HEK293 (cell line): ENCODE measurements around the gene NEU3.
A peak's percentile ranks its signal among the peaks of the same experiment; 100 is the strongest.

Experiments used
- CTCF ChIA-PET: fragments of 350-600 bp; formaldehyde crosslinking; extraction: SDS; loops from one replicate; lab custom pipeline; 2021; ENCODE audit warnings: antibody characterized with exemption; lab: Yijun Ruan, JAX
- POLR2A ChIA-PET: fragments of 300-600 bp; formaldehyde crosslinking; extraction: SDS; loops from one replicate; lab custom pipeline; 2020; ENCODE audit warnings: antibody characterized with exemption, inconsistent platforms; lab: Yijun Ruan, JAX
- H3K27ac ChIP-seq: fragments of 200-500 bp; sonication (Bioruptor generic); 2 replicates; pipeline ENCODE4 v1.5.1; 2014; ENCODE audit warnings: low read depth, low read length, control low read depth, inconsistent platforms; ENCODE audit errors: extremely low read depth
- H3K36me3 ChIP-seq, 2 experiments: fragments of 200-500 bp in 1 of 2; sonication (Bioruptor generic) in 1 of 2; 1 replicate in 1 of 2; 2 replicates in 1 of 2; pipeline ENCODE4 v1.5.1; 2014 to 2017; ENCODE audit warnings: inconsistent platforms in 2 of 2, low read length in 2 of 2; ENCODE audit not compliant: control insufficient read depth in 2 of 2, insufficient read depth in 1 of 2
- H3K4me1 ChIP-seq: fragments of 200-500 bp; sonication (Bioruptor generic); 2 replicates; pipeline ENCODE4 v1.5.1; 2014; ENCODE audit warnings: mild to moderate bottlenecking, low read length, inconsistent platforms; ENCODE audit not compliant: control insufficient read depth, insufficient read depth
- H3K4me3 ChIP-seq: 2 replicates; pipeline ENCODE4 v1.5.1; 2011; ENCODE audit warnings: low read depth, mild to moderate bottlenecking, control low read depth, low read length, moderate library complexity
- H3K9me3 ChIP-seq: fragments of 200-500 bp; sonication (Bioruptor generic); 2 replicates; pipeline ENCODE4 v1.5.1; 2014; ENCODE audit warnings: low read depth, low read length, inconsistent platforms; ENCODE audit not compliant: control insufficient read depth, insufficient read depth
- EGR2 ChIP-seq: fragments of 450-650 bp; formaldehyde crosslinking; IDR thresholded peaks from 2 replicates; pipeline ENCODE4 v1.5.1; 2016; ENCODE audit warnings: low read depth, missing biosample characterization, missing genetic modification characterization
- KLF10 ChIP-seq: fragments of 450-650 bp; IDR thresholded peaks from 2 replicates; pipeline ENCODE4 v1.5.1; 2018; ENCODE audit warnings: missing biosample characterization, mild to moderate bottlenecking, missing genetic modification characterization
- MYNN ChIP-seq: fragments of 450-650 bp; formaldehyde crosslinking; IDR thresholded peaks from 2 replicates; pipeline ENCODE4 v1.5.1; 2016; ENCODE audit warnings: missing biosample characterization, missing genetic modification characterization, borderline replicate concordance
- SP2 ChIP-seq: fragments of 450-650 bp; formaldehyde crosslinking; IDR thresholded peaks from 2 replicates; pipeline ENCODE4 v1.5.1; 2016; ENCODE audit warnings: missing biosample characterization, missing genetic modification characterization
- ZBTB20 ChIP-seq: fragments of 450-650 bp; formaldehyde crosslinking; IDR thresholded peaks from 2 replicates; pipeline ENCODE4 v1.5.1; 2016; ENCODE audit warnings: missing biosample characterization, missing genetic modification characterization
- ZBTB49 ChIP-seq: fragments of 450-650 bp; formaldehyde crosslinking; IDR thresholded peaks from 2 replicates; pipeline ENCODE4 v1.5.1; 2016; ENCODE audit warnings: missing biosample characterization, missing genetic modification characterization, low read depth
- ZBTB7A ChIP-seq: fragments of 450-650 bp; formaldehyde crosslinking; IDR thresholded peaks from 2 replicates; pipeline ENCODE4 v1.5.1; 2016; ENCODE audit warnings: low read depth, missing biosample characterization, missing genetic modification characterization
- ZBTB8A ChIP-seq: fragments of 450-650 bp; formaldehyde crosslinking; IDR thresholded peaks from 2 replicates; pipeline ENCODE4 v1.5.1; 2016; ENCODE audit warnings: missing biosample characterization, missing genetic modification characterization
- ZFP3 ChIP-seq: fragments of 450-650 bp; formaldehyde crosslinking; IDR thresholded peaks from 2 replicates; pipeline ENCODE4 v1.5.1; 2016; ENCODE audit warnings: low read depth, missing biosample characterization, missing genetic modification characterization
- ZFP41 ChIP-seq: fragments of 450-650 bp; formaldehyde crosslinking; IDR thresholded peaks from 2 replicates; pipeline ENCODE4 v1.5.1; 2016; ENCODE audit warnings: missing biosample characterization, missing genetic modification characterization, borderline replicate concordance
- ZFP69B ChIP-seq: fragments of 450-650 bp; formaldehyde crosslinking; IDR thresholded peaks from 2 replicates; pipeline ENCODE4 v1.5.1; 2016; ENCODE audit warnings: missing biosample characterization, missing genetic modification characterization
- ZNF10 ChIP-seq: fragments of 450-650 bp; formaldehyde crosslinking; IDR thresholded peaks from 2 replicates; pipeline ENCODE4 v1.5.1; 2017; ENCODE audit warnings: missing biosample characterization, missing genetic modification characterization
- ZNF148 ChIP-seq: fragments of 450-650 bp; formaldehyde crosslinking; IDR thresholded peaks from 2 replicates; pipeline ENCODE4 v1.5.0; 2017; ENCODE audit warnings: missing biosample characterization, missing genetic modification characterization, borderline replicate concordance
- ZNF155 ChIP-seq: fragments of 450-650 bp; formaldehyde crosslinking; IDR thresholded peaks from 2 replicates; pipeline ENCODE4 v1.5.1; 2016; ENCODE audit warnings: missing biosample characterization, missing genetic modification characterization
- ZNF16 ChIP-seq: fragments of 450-650 bp; formaldehyde crosslinking; IDR thresholded peaks from 2 replicates; pipeline ENCODE4 v1.5.1; 2016; ENCODE audit warnings: low read depth, missing biosample characterization, missing genetic modification characterization
- ZNF24 ChIP-seq: fragments of 450-650 bp; formaldehyde crosslinking; IDR thresholded peaks from 2 replicates; pipeline ENCODE4 v1.5.1; 2016; ENCODE audit warnings: missing biosample characterization, missing genetic modification characterization
- ZNF354C ChIP-seq: fragments of 450-650 bp; formaldehyde crosslinking; IDR thresholded peaks from 2 replicates; pipeline ENCODE4 v1.5.1; 2016; ENCODE audit warnings: missing biosample characterization, missing genetic modification characterization, low read depth, borderline replicate concordance
- ZNF423 ChIP-seq: fragments of 450-650 bp; formaldehyde crosslinking; IDR thresholded peaks from 2 replicates; pipeline ENCODE4 v1.5.1; 2016; ENCODE audit warnings: missing biosample characterization, missing genetic modification characterization
- ZNF488 ChIP-seq: fragments of 450-650 bp; formaldehyde crosslinking; IDR thresholded peaks from 2 replicates; pipeline ENCODE4 v1.5.1; 2016; ENCODE audit warnings: missing biosample characterization, missing genetic modification characterization
- ZNF521 ChIP-seq: fragments of 450-650 bp; formaldehyde crosslinking; IDR thresholded peaks from 2 replicates; pipeline ENCODE4 v1.5.1; 2017; ENCODE audit warnings: missing biosample characterization, mild to moderate bottlenecking, missing genetic modification characterization
- ZNF571 ChIP-seq: fragments of 450-650 bp; formaldehyde crosslinking; IDR thresholded peaks from 2 replicates; pipeline ENCODE4 v1.5.0; 2017; ENCODE audit warnings: missing biosample characterization, missing genetic modification characterization
- ZNF830 ChIP-seq: fragments of 450-650 bp; IDR thresholded peaks from 2 replicates; pipeline ENCODE4 v1.5.0; 2018; ENCODE audit warnings: missing biosample characterization, missing genetic modification characterization, low read depth, mild to moderate bottlenecking, moderate library complexity
- ZNF843 ChIP-seq: fragments of 450-650 bp; formaldehyde crosslinking; IDR thresholded peaks from 2 replicates; pipeline ENCODE4 v1.5.1; 2016; ENCODE audit warnings: missing biosample characterization, missing genetic modification characterization
- TF ChIP-seq, protein P1 (sequence below): fragments of 450-650 bp; formaldehyde crosslinking; IDR thresholded peaks from 2 replicates; pipeline ENCODE4 v1.5.1; 2016; ENCODE audit warnings: missing biosample characterization, missing genetic modification characterization
- TF ChIP-seq, protein P2 (sequence below): fragments of 450-650 bp; formaldehyde crosslinking; IDR thresholded peaks from 2 replicates; pipeline ENCODE4 v1.5.1; 2016; ENCODE audit warnings: missing biosample characterization, missing genetic modification characterization
- TF ChIP-seq, protein P3 (sequence below): fragments of 450-650 bp; formaldehyde crosslinking; IDR thresholded peaks from 2 replicates; pipeline ENCODE4 v1.5.1; 2016; ENCODE audit warnings: missing biosample characterization, missing genetic modification characterization
- TF ChIP-seq, protein P4 (sequence below): fragments of 450-650 bp; formaldehyde crosslinking; IDR thresholded peaks from 2 replicates; pipeline ENCODE4 v1.5.1; 2017; ENCODE audit warnings: missing biosample characterization, missing genetic modification characterization

NEU3 gene

GRCh38 chr11:74988541-74989259, at the start of gene NEU3 (continued):
- TF ChIP-seq ZNF571 (no peak), ZNF843 (tag by site-specific recombination) (no peak), MYNN (tag by site-specific recombination) (no peak), ZFP3 (tag by site-specific recombination) (no peak), ZNF24 (tag by site-specific recombination) (no peak), ZNF16 (tag by site-specific recombination) (no peak), ZBTB8A (tag by site-specific recombination) (peak; percentile 18; the same call in 1 of the 2 replicates), EGR2 (peak; percentile 76), ZBTB49 (tag by site-specific recombination) (no peak), SP2 (tag by site-specific recombination) (peak; percentile 91), ZNF155 (tag by site-specific recombination) (no peak), ZNF830 (tag by site-specific recombination) (no peak), ZFP41 (no peak), ZNF521 (tag by site-specific recombination) (no peak), ZNF10 (tag by site-specific recombination) (no peak), KLF10 (tag by site-specific recombination) (no peak), ZFP69B (tag by site-specific recombination) (peak; percentile 99), ZNF488 (tag by site-specific recombination) (no peak)
- TF ChIP-seq, protein P1, sequence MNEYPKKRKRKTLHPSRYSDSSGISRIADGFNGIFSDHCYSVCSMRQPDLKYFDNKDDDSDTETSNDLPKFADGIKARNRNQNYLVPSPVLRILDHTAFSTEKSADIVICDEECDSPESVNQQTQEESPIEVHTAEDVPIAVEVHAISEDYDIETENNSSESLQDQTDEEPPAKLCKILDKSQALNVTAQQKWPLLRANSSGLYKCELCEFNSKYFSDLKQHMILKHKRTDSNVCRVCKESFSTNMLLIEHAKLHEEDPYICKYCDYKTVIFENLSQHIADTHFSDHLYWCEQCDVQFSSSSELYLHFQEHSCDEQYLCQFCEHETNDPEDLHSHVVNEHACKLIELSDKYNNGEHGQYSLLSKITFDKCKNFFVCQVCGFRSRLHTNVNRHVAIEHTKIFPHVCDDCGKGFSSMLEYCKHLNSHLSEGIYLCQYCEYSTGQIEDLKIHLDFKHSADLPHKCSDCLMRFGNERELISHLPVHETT (tag by site-specific recombination) = no peak
- TF ChIP-seq, protein P2, sequence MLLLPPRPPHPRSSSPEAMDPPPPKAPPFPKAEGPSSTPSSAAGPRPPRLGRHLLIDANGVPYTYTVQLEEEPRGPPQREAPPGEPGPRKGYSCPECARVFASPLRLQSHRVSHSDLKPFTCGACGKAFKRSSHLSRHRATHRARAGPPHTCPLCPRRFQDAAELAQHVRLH = no peak
- TF ChIP-seq, protein P3, sequence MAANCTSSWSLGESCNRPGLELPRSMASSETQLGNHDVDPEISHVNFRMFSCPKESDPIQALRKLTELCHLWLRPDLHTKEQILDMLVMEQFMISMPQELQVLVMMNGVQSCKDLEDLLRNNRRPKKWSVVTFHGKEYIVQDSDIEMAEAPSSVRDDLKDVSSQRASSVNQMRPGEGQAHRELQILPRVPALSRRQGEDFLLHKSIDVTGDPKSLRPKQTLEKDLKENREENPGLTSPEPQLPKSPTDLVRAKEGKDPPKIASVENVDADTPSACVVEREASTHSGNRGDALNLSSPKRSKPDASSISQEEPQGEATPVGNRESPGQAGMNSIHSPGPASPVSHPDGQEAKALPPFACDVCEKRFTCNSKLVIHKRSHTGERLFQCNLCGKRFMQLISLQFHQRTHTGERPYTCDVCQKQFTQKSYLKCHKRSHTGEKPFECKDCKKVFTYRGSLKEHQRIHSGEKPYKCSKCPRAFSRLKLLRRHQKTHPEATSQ (tag by site-specific recombination) = no peak

DNA sequence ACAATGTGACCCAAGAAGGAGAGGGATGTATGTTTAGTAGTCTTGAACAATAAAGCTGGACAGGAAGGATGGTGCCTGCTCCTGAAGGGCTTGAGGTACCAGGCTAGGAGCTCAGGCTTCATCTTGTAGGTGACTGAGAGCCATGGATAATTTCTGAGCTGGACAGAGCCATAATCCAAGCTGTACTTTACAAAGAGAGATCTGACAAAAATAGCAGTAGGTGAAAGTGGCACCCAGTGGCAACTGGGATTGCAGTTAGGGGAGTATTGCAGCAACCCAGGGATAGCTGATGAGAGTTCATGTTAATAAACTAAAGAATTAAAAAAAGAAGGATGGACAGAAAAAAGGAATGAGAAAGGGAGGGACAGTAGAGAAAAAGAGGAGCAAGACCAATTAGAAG, 47.2 kb upstream of the NEU3 start:
- Histone ChIP-seq H3K9me3 (no peaks in the 10 kb centered on the region), H3K4me1 (no peaks in the 10 kb centered on the region), H3K27ac (no peak overlapping the region), H3K4me3 (no peak overlapping the region), H3K36me3 (peaks cover 0 to 31% of the 10 kb centered on the region in 2 experiments; a peak in 1 of 3 replicates)
- CTCF ChIA-PET = interaction anchor here (5.3 kb wide), 1 partner anchor 12 kb away, joined by 33 read pairs; no protein-coding TSS in a partner anchor
- POLR2A ChIA-PET = no interaction called here
- TF ChIP-seq ZNF488 (tag by site-specific recombination) (no peak), ZNF148 (tag by site-specific recombination) (no peak), ZNF423 (tag by site-specific recombination) (no peak), ZBTB7A (tag by site-specific recombination) (no peak), ZBTB20 (no peak), ZNF354C (tag by site-specific recombination) (no peak)
- TF ChIP-seq, protein P4, sequence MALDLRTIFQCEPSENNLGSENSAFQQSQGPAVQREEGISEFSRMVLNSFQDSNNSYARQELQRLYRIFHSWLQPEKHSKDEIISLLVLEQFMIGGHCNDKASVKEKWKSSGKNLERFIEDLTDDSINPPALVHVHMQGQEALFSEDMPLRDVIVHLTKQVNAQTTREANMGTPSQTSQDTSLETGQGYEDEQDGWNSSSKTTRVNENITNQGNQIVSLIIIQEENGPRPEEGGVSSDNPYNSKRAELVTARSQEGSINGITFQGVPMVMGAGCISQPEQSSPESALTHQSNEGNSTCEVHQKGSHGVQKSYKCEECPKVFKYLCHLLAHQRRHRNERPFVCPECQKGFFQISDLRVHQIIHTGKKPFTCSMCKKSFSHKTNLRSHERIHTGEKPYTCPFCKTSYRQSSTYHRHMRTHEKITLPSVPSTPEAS (tag by site-specific recombination) = no peak
